CD4-positive, alpha-beta memory T cell (primary cell): ENCODE data around the gene CAPS. TPM values are rescaled to one million over a fixed set of nuclear protein-coding genes. Genes with fewer than 3 reads are reported as not detected.
"Not testable (repeated sequence)": the region's sequence is repeated elsewhere in the genome, so short reads cannot be mapped to it uniquely, and the experiment has no call there.

Experiments used
- CTCF ChIA-PET: fragments of 350-600 bp; sonication (Branson Sonifier 250); formaldehyde crosslinking; loops from one replicate; lab custom pipeline; 2021; ENCODE audit warnings: inconsistent platforms; ENCODE audit not compliant: partially characterized antibody; lab: Charles Lee
- POLR2A ChIA-PET: fragments of 350-600 bp; sonication (Branson Sonifier 250); formaldehyde crosslinking; loops from one replicate; lab custom pipeline; 2021; ENCODE audit not compliant: partially characterized antibody; lab: Charles Lee
- DNase-seq, 5 donors: peaks; one replicate each; pipeline versions ENCODE4 v3.0.0 to v3.0.0-alpha.2; 2020 to 2022; ENCODE audit warnings: mixed read lengths in 1 of 5
- H3K27ac ChIP-seq: one replicate; pipeline ENCODE4 v1.7.0; 2013; ENCODE audit warnings: low read depth, low read length
- H3K27me3 ChIP-seq: 2 replicates; pipeline ENCODE4 v1.7.0; 2013; ENCODE audit warnings: mild to moderate bottlenecking, low read length, moderate library complexity; ENCODE audit not compliant: insufficient read depth
- H3K36me3 ChIP-seq: 2 replicates; pipeline ENCODE4 v1.7.0; 2013; ENCODE audit warnings: mild to moderate bottlenecking, low read length, moderate library complexity; ENCODE audit not compliant: insufficient read depth
- H3K4me1 ChIP-seq: 2 replicates; pipeline ENCODE4 v1.7.0; 2013; ENCODE audit warnings: mild to moderate bottlenecking, low read length, moderate library complexity; ENCODE audit not compliant: insufficient read depth
- H3K4me3 ChIP-seq, 2 donors: one replicate each; pipeline ENCODE4 v1.7.0; 2013; ENCODE audit warnings: low read length in 2 of 2, mild to moderate bottlenecking in 1 of 2
- H3K9me3 ChIP-seq, 2 donors: one replicate each; pipeline ENCODE4 v1.7.0; 2013; ENCODE audit warnings: low read length in 2 of 2, control low read depth in 1 of 2; ENCODE audit not compliant: control insufficient read depth in 1 of 2
- H3K27ac Mint-ChIP-seq, 7 donors: one replicate each; pipeline ENCODE4 v1.8.0; 2020 to 2021; ENCODE audit warnings: mixed read lengths in 7 of 7, mild to moderate bottlenecking in 6 of 7, inconsistent platforms in 3 of 7, moderate library complexity in 3 of 7
- H3K27me3 Mint-ChIP-seq, 2 donors: one replicate each; pipeline ENCODE4 v1.8.0; 2020 to 2021; ENCODE audit warnings: mixed read lengths in 2 of 2
- H3K36me3 Mint-ChIP-seq, 2 donors: one replicate each; pipeline ENCODE4 v1.8.0; 2020 to 2021; ENCODE audit warnings: mixed read lengths in 2 of 2, inconsistent platforms in 1 of 2, mild to moderate bottlenecking in 1 of 2
- H3K4me1 Mint-ChIP-seq, 4 donors: one replicate each; pipeline ENCODE4 v1.8.0; 2020 to 2021; ENCODE audit warnings: mixed read lengths in 4 of 4, mild to moderate bottlenecking in 1 of 4
- H3K4me3 Mint-ChIP-seq, 8 donors: one replicate each; pipeline ENCODE4 v1.8.0; 2020 to 2021; ENCODE audit warnings: mixed read lengths in 8 of 8, mild to moderate bottlenecking in 7 of 8, moderate library complexity in 6 of 8, inconsistent platforms in 3 of 8
- H3K9me3 Mint-ChIP-seq, 8 donors: one replicate each; pipeline ENCODE4 v1.8.0; 2020 to 2021; ENCODE audit warnings: mixed read lengths in 8 of 8, mild to moderate bottlenecking in 5 of 8, inconsistent platforms in 3 of 8, moderate library complexity in 1 of 8
- intact Hi-C: fragments of 100-400 bp; cut with micrococcal nuclease; formaldehyde crosslinking; loops from one replicate; pipeline ENCODE4 v1.15.1; 2023
- polyA plus RNA-seq, 2 donors: library from polyadenylated mRNA; unstranded; fragments of 300-500 nt; fragmentation: Illumina TruSeq; gene quantifications; one replicate each; pipeline ENCODE4 v1.2.3, GENCODE V29; 2021
- total RNA-seq, 2 experiments: library from RNA; stranded (reverse); gene quantifications; one replicate each; pipeline ENCODE4 v1.2.3, GENCODE V29; 2021

CAPS gene
- total and polyA plus RNA-seq, 4 experiments from 2014 or later, result 1.7 to 68.0 (median 34.6) TPM

- H3K27me3 Mint-ChIP-seq, result peaks cover 8 to 11% of the 10 kb centered on the region in 2 donors
- CTCF ChIA-PET, H3K36me3 ChIP-seq, H3K4me1 Mint-ChIP-seq, H3K27ac Mint-ChIP-seq, H3K4me3 ChIP-seq, H3K4me1 ChIP-seq, DNase-seq, H3K9me3 Mint-ChIP-seq, H3K27ac ChIP-seq, intact Hi-C loops, H3K27me3 ChIP-seq, H3K36me3 Mint-ChIP-seq, POLR2A ChIA-PET, H3K9me3 ChIP-seq, H3K4me3 Mint-ChIP-seq: not testable (repeated sequence)
Measured at GRCh38 chr19:5874496-5874895, 39.6 kb upstream of the CAPS start.

GRCh38 chr19:5877427-5877826 is 36.6 kb upstream of the CAPS start:
- no peaks in the 10 kb centered on the region for H3K9me3 Mint-ChIP-seq

GRCh38 chr19:5877882-5878281 is 36.2 kb upstream of the CAPS start:
- no peaks in the 10 kb centered on the region for H3K27me3 ChIP-seq
- Mint-ChIP-seq H3K9me3 (no peaks in the 10 kb centered on the region), H3K27me3 (peaks cover 9 to 13% of the 10 kb centered on the region in 2 donors), H3K36me3 (no peaks in the 10 kb centered on the region), H3K4me1 (no peaks in the 10 kb centered on the region), H3K27ac (no peak overlapping the region), H3K4me3 (no peak overlapping the region)
- ChIA-PET CTCF (interaction anchor here (0.5 kb wide), 1 partner anchor 140 kb away, joined by 3 read pairs; no protein-coding TSS in a partner anchor), POLR2A (no interaction called here)
- no peak overlapping the region for H3K27ac ChIP-seq
- DNase-seq, result no peak
- intact Hi-C loops, result no loop called here
- H3K4me3 ChIP-seq, result no peak overlapping the region
- no peaks in the 10 kb centered on the region for H3K9me3 ChIP-seq
- no peaks in the 10 kb centered on the region for H3K4me1 ChIP-seq
- no peaks in the 10 kb centered on the region for H3K36me3 ChIP-seq

More at GRCh38 chr19:5877427-5877826, 36.6 kb upstream of the CAPS start:
- Histone ChIP-seq H3K36me3 (no peaks in the 10 kb centered on the region), H3K9me3 (no peaks in the 10 kb centered on the region), H3K4me3 (no peak overlapping the region), H3K27ac (no peak overlapping the region), H3K27me3 (no peaks in the 10 kb centered on the region), H3K4me1 (no peaks in the 10 kb centered on the region)
- ChIA-PET CTCF (interaction anchor here (0.5 kb wide), 1 partner anchor 140 kb away, joined by 3 read pairs; no protein-coding TSS in a partner anchor), POLR2A (no interaction called here)
- H3K4me1 Mint-ChIP-seq, result no peaks in the 10 kb centered on the region
- no peak overlapping the region for H3K4me3 Mint-ChIP-seq
- peaks cover 9 to 13% of the 10 kb centered on the region in 2 donors for H3K27me3 Mint-ChIP-seq
- DNase-seq, result no peak
- H3K36me3 Mint-ChIP-seq, result no peaks in the 10 kb centered on the region
- H3K27ac Mint-ChIP-seq, result no peak overlapping the region
- intact Hi-C loops, result no loop called here

- Mint-ChIP-seq H3K27me3 (peaks cover 12 to 15% of the 10 kb centered on the region in 2 donors), H3K36me3 (no peaks in the 10 kb centered on the region), H3K4me3 (no peak overlapping the region), H3K4me1 (no peaks in the 10 kb centered on the region), H3K9me3 (no peaks in the 10 kb centered on the region), H3K27ac (no peak overlapping the region)
- Histone ChIP-seq H3K27me3 (no peaks in the 10 kb centered on the region), H3K9me3 (no peaks in the 10 kb centered on the region), H3K36me3 (no peaks in the 10 kb centered on the region), H3K4me3 (no peak overlapping the region), H3K27ac (no peak overlapping the region), H3K4me1 (no peaks in the 10 kb centered on the region)
- no peak for DNase-seq
- ChIA-PET CTCF (no interaction called here), POLR2A (no interaction called here)
- intact Hi-C loops, result no loop called here
Measured at GRCh38 chr19:5880196-5880595, 33.9 kb upstream of the CAPS start.

GRCh38 chr19:5880604-5881078 is 33.4 kb upstream of the CAPS start:
- POLR2A ChIA-PET, result no interaction called here
- Histone ChIP-seq H3K27ac (no peak overlapping the region), H3K27me3 (no peaks in the 10 kb centered on the region), H3K36me3 (no peaks in the 10 kb centered on the region), H3K4me1 (no peaks in the 10 kb centered on the region), H3K9me3 (no peaks in the 10 kb centered on the region), H3K4me3 (no peak overlapping the region)
- no peaks in the 10 kb centered on the region for H3K4me1 Mint-ChIP-seq
- no peaks in the 10 kb centered on the region for H3K36me3 Mint-ChIP-seq
- intact Hi-C loops, result no loop called here
- DNase-seq, result no peak
- CTCF ChIA-PET, result no interaction called here
- H3K9me3 Mint-ChIP-seq, result no peaks in the 10 kb centered on the region
- H3K27me3 Mint-ChIP-seq, result peaks cover 12 to 16% of the 10 kb centered on the region in 2 donors
- no peak overlapping the region for H3K4me3 Mint-ChIP-seq
- H3K27ac Mint-ChIP-seq, result no peak overlapping the region

GRCh38 chr19:5881543-5882299 is 32.3 kb upstream of the CAPS start:
- Mint-ChIP-seq H3K27ac (no peak overlapping the region), H3K9me3 (no peaks in the 10 kb centered on the region), H3K36me3 (no peaks in the 10 kb centered on the region), H3K4me3 (no peak overlapping the region), H3K4me1 (no peaks in the 10 kb centered on the region), H3K27me3 (peaks cover 7 to 15% of the 10 kb centered on the region in 2 donors)
- Histone ChIP-seq H3K27ac (no peak overlapping the region), H3K4me3 (no peak overlapping the region), H3K27me3 (no peaks in the 10 kb centered on the region), H3K9me3 (no peaks in the 10 kb centered on the region), H3K36me3 (no peaks in the 10 kb centered on the region), H3K4me1 (no peaks in the 10 kb centered on the region)
- ChIA-PET POLR2A (no interaction called here), CTCF (no interaction called here)
- DNase-seq, result no peak
- intact Hi-C loops, result no loop called here

GRCh38 chr19:5882421-5882968 is 31.6 kb upstream of the CAPS start:
- H3K27me3 ChIP-seq, result no peaks in the 10 kb centered on the region
- no peak for DNase-seq
- ChIA-PET POLR2A (no interaction called here), CTCF (no interaction called here)
- H3K4me3 ChIP-seq, result no peak overlapping the region
- Mint-ChIP-seq H3K9me3 (no peaks in the 10 kb centered on the region), H3K27ac (peak overlapping the region in 1 of 7 donors; percentile 12), H3K27me3 (peaks cover 4 to 12% of the 10 kb centered on the region in 2 donors), H3K4me1 (no peaks in the 10 kb centered on the region), H3K4me3 (no peak overlapping the region), H3K36me3 (no peaks in the 10 kb centered on the region)
- no peaks in the 10 kb centered on the region for H3K36me3 ChIP-seq
- no peaks in the 10 kb centered on the region for H3K4me1 ChIP-seq
- H3K9me3 ChIP-seq, result no peaks in the 10 kb centered on the region
- intact Hi-C loops, result no loop called here
- no peak overlapping the region for H3K27ac ChIP-seq
